ENCODE data around the gene GCNT4. TPM values are rescaled to one million over a fixed set of nuclear protein-coding genes. Genes with fewer than 3 reads are reported as not detected.
A peak's percentile ranks its signal among the peaks of the same experiment; 100 is the strongest.

GCNT4 gene
- total and polyA plus RNA-seq, 10 donors = 0.37 to 3.8 (median 2.1) TPM

- Histone ChIP-seq H3K9me3 (no peaks in the 10 kb centered on the region), H3K27me3 (replicated peaks in 1 of 7) (peaks cover 0 to 58% (median 15%) of the 10 kb centered on the region in 7 donors), H3K4me3 (peak overlapping the region in 3 of 8 donors; percentile 90 to 96 (median 94)), H3K4me1 (peaks cover 0 to 76% (median 54%) of the 10 kb centered on the region in 6 donors), H3K27ac (peak overlapping the region in 3 of 8 donors; percentile 88 to 92 (median 90)), H3K36me3 (peaks cover 0 to 4% (median 0%) of the 10 kb centered on the region in 6 donors)
- WGBS, 5 donors = 64 to 78% (median 68%) methylated on average over 7 of the region's 7 CpGs
- peak; percentile 56 for DNase-seq
- intact Hi-C loops (cut with DNase I; ENCODE audit: low total_unique reads) = no loop called here
- TF ChIP-seq, protein P1, sequence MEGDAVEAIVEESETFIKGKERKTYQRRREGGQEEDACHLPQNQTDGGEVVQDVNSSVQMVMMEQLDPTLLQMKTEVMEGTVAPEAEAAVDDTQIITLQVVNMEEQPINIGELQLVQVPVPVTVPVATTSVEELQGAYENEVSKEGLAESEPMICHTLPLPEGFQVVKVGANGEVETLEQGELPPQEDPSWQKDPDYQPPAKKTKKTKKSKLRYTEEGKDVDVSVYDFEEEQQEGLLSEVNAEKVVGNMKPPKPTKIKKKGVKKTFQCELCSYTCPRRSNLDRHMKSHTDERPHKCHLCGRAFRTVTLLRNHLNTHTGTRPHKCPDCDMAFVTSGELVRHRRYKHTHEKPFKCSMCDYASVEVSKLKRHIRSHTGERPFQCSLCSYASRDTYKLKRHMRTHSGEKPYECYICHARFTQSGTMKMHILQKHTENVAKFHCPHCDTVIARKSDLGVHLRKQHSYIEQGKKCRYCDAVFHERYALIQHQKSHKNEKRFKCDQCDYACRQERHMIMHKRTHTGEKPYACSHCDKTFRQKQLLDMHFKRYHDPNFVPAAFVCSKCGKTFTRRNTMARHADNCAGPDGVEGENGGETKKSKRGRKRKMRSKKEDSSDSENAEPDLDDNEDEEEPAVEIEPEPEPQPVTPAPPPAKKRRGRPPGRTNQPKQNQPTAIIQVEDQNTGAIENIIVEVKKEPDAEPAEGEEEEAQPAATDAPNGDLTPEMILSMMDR (IDR thresholded peaks at IDR 0.05 in 8 of 11, conservative IDR thresholded peaks at IDR 0.05 in 3 of 11) = no peak
- TF ChIP-seq POLR2A (IDR thresholded peaks at IDR 0.05) (no peak), POLR2AphosphoS5 (IDR thresholded peaks at IDR 0.05) (no peak)
Observed at GRCh38 chr5:75051217-75051751, 1.1 kb downstream of the GCNT4 start.

- Histone ChIP-seq H3K27ac (peak overlapping the region in 1 of 8 donors; percentile 92), H3K9me3 (no peaks in the 10 kb centered on the region), H3K36me3 (peaks cover 0 to 11% (median 0%) of the 10 kb centered on the region in 6 donors), H3K27me3 (replicated peaks in 1 of 7) (peaks cover 0 to 50% (median 15%) of the 10 kb centered on the region in 7 donors), H3K4me3 (peak overlapping the region in 2 of 8 donors; percentile 94 to 96), H3K4me1 (peaks cover 0 to 76% (median 54%) of the 10 kb centered on the region in 6 donors)
- TF ChIP-seq, protein P1 (IDR thresholded peaks at IDR 0.05 in 8 of 11, conservative IDR thresholded peaks at IDR 0.05 in 3 of 11) = no peak
- TF ChIP-seq POLR2AphosphoS5 (IDR thresholded peaks at IDR 0.05) (no peak), POLR2A (IDR thresholded peaks at IDR 0.05) (no peak)
- DNase-seq = peak; percentile 69
- intact Hi-C loops (cut with DNase I; ENCODE audit: low total_unique reads) = no loop called here
- WGBS, 5 donors = 85 to 90% (median 88%) methylated on average over 11 of the region's 11 CpGs
Observed at GRCh38 chr5:75050415-75050814, 1.9 kb downstream of the GCNT4 start.

DNA sequence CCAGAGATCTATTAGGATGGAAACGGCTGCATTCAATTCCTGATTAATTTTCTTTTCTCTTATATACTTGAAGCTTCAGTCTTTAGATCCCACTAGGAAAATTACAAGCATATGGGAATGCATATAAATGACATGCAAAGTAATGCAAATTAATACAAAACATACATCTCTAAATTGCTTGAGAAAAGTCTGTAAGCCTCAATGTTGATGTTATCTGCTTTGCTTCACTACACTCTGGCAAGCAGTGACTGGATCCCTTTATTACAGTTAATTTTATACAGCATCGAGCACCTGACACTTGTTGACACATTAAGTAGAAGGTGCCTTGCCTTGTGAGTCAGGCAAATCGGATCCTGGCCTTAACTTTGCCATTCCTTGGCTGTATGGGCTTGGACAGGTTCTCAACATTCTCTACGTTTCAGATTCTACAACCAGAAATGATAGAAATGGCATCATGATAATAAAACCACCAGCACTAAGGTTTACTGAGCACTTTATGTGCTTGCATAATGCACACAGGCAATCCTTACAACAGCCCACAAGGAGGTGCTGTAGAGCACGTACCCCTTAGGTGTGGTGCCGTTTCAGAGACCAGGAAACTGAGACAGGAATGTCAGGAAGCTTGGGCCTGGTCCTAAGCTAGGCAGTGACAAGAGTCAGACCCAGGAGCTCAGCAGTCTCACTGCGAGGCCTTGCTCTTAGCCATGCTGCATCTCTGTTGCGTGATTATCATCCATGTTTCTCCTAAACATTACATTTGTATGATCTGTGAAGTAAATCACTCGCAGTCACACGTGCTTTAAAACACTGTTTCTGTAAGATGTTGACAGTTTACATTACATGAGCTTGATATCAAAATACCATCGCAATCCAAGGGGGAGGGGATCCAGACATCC, 2.7 kb downstream of the GCNT4 start:
- peaks cover 0 to 70% (median 53%) of the 10 kb centered on the region in 6 donors for H3K4me1 ChIP-seq
- H3K4me3 ChIP-seq = peak overlapping the region in 1 of 8 donors; percentile 94
- TF ChIP-seq POLR2AphosphoS5 (IDR thresholded peaks at IDR 0.05) (peak in 1 of 3 donors; percentile 24), POLR2A (IDR thresholded peaks at IDR 0.05) (no peak)
- TF ChIP-seq, protein P1 (IDR thresholded peaks at IDR 0.05 in 8 of 11, conservative IDR thresholded peaks at IDR 0.05 in 3 of 11) = peak; percentile 57 to 84 (median 75)
- H3K27ac ChIP-seq = no peak overlapping the region
- WGBS, 5 donors = 55 to 63% (median 58%) methylated on average over 11 of the region's 11 CpGs
- H3K9me3 ChIP-seq = no peaks in the 10 kb centered on the region
- intact Hi-C loops (cut with DNase I; ENCODE audit: low total_unique reads) = loop anchor here (10.0 kb wide), 1 partner anchor 115 kb away; no protein-coding TSS in a partner anchor
- peak; percentile 74 for DNase-seq
- H3K27me3 ChIP-seq (replicated peaks in 1 of 7) = peaks cover 0 to 43% (median 15%) of the 10 kb centered on the region in 7 donors
- H3K36me3 ChIP-seq = peaks cover 0 to 11% (median 0%) of the 10 kb centered on the region in 6 donors

All from spleen (tissue), 11 donors.